GM12878 (cell line): Measurements from ENCODE around the gene PRR16.

Experiments
- FOXK2 ChIP-seq: fragments of 450-650 bp; IDR thresholded peaks from 2 replicates; pipeline ENCODE4 v1.6.1; 2017; ENCODE audit warnings: mild to moderate bottlenecking, moderate library complexity
- JUND ChIP-seq: IDR thresholded peaks from 2 replicates; pipeline ENCODE4 v1.6.1; 2012; ENCODE audit warnings: low read depth, mild to moderate bottlenecking, low read length, improper control_type of control experiment, moderate library complexity
- POLR2A ChIP-seq: IDR thresholded peaks from 2 replicates; pipeline ENCODE4 v1.6.1; 2011; ENCODE audit warnings: low read depth, mild to moderate bottlenecking, low read length
- SRF ChIP-seq, 2 experiments: IDR thresholded peaks; 2 replicates each; pipeline ENCODE4 v1.6.1; 2011; ENCODE audit warnings: low read depth in 2 of 2, low read length in 2 of 2, mild to moderate bottlenecking in 1 of 2, moderate library complexity in 1 of 2
- YY1 ChIP-seq: IDR thresholded peaks from 2 replicates; pipeline ENCODE4 v1.6.1; 2011; ENCODE audit warnings: low read depth, mild to moderate bottlenecking, low read length
- ZBED1 ChIP-seq: IDR thresholded peaks from 2 replicates; pipeline ENCODE4 v1.6.1; 2016; ENCODE audit warnings: borderline replicate concordance
- TF ChIP-seq, protein P1 (sequence below), 3 experiments: IDR thresholded peaks in 2 of 3; conservative IDR thresholded peaks in 1 of 3; 2 replicates each; pipeline ENCODE4 v1.5.1; 2011; ENCODE audit warnings: low read depth in 3 of 3, low read length in 3 of 3, mild to moderate bottlenecking in 3 of 3, control low read depth in 2 of 3, moderate library complexity in 2 of 3, inconsistent platforms in 1 of 3, mixed read lengths in 1 of 3; ENCODE audit not compliant: control insufficient read depth in 2 of 3, insufficient read depth in 1 of 3; ENCODE audit errors: extremely low read depth in 1 of 3

DNA sequence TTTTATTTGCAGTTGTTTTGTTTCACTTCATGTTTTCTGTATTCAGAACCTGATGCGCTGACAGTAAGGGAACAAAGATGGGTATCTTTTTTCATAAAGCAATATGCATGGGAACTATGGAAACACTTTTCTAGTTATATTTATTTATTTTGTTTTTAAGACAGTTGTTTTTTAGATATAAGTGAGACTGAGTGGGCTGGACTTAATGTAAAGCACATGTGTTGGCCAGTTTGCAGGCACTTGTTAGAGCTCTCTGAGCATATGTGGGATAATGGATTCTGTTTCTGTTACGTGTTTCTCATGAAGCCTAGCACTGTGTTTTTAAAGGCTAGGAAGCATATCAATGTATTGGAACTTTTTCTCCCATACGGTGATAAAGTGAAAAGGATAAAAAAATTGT is 164.1 kb downstream of the PRR16 start:
- no peak for TF ChIP-seq YY1
- TF ChIP-seq, protein P1, sequence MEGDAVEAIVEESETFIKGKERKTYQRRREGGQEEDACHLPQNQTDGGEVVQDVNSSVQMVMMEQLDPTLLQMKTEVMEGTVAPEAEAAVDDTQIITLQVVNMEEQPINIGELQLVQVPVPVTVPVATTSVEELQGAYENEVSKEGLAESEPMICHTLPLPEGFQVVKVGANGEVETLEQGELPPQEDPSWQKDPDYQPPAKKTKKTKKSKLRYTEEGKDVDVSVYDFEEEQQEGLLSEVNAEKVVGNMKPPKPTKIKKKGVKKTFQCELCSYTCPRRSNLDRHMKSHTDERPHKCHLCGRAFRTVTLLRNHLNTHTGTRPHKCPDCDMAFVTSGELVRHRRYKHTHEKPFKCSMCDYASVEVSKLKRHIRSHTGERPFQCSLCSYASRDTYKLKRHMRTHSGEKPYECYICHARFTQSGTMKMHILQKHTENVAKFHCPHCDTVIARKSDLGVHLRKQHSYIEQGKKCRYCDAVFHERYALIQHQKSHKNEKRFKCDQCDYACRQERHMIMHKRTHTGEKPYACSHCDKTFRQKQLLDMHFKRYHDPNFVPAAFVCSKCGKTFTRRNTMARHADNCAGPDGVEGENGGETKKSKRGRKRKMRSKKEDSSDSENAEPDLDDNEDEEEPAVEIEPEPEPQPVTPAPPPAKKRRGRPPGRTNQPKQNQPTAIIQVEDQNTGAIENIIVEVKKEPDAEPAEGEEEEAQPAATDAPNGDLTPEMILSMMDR (IDR thresholded peaks at IDR 0.05 in 2 of 3, conservative IDR thresholded peaks at IDR 0.05 in 1 of 3; ENCODE audit: control insufficient read depth in 2 of 3, extremely low read depth in 1 of 3, insufficient read depth in 1 of 3, low read depth in 3 of 3, low read length in 3 of 3) = no peak
- TF ChIP-seq ZBED1 = no peak
- TF ChIP-seq JUND = no peak
- no peak for TF ChIP-seq SRF (IDR thresholded peaks at IDR 0.05; ENCODE audit: low read depth in 2 of 2, low read length in 2 of 2)
- no peak for TF ChIP-seq FOXK2
- no peak for TF ChIP-seq POLR2A
